ENCODE results near the gene CACNA1E. TPM values are rescaled to one million over a fixed set of nuclear protein-coding genes. Genes with fewer than 3 reads are reported as not detected.

The CACNA1E gene
- total RNA-seq, 1 donor from 2014 or later = not detected

DNA sequence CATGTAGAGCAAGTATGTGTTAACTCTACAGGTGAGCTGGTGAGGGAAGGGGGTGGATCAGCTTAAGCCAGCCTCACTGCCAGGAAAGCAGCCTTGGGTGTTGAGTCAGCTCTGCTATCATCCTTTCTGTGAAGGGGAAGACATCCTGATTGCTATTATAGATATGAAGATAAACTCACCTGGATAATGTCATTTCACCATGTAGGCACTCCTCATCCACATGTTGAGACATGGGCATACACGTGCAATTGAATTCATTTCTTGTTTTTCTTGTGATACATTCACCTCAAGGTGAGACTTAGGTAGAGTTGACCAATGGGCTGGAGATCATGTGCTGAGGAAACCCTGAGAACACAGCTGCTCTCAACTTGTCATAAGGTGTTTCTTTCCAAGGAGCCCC is 136.9 kb downstream of the CACNA1E start:
- H3K36me3 ChIP-seq = no peaks in the 10 kb centered on the region
- intact Hi-C loops (cut with DNase I) = no loop called here
- no peak for TF ChIP-seq POLR2AphosphoS5 (IDR thresholded peaks at IDR 0.05; ENCODE audit: insufficient read depth in 1 of 2, low read depth in 1 of 2)
- TF ChIP-seq POLR2A (IDR thresholded peaks at IDR 0.05) = no peak
- TF ChIP-seq CTCF (IDR thresholded peaks at IDR 0.05) = no peak
- no peaks in the 10 kb centered on the region for H3K27me3 ChIP-seq
- no peaks in the 10 kb centered on the region for H3K9me3 ChIP-seq
- DNase-seq (ENCODE audit: extremely low spot score in 2 of 2) = peak in 1 of 2 donors; percentile 16
- no peak overlapping the region for H3K4me3 ChIP-seq
- no peak overlapping the region for H3K27ac ChIP-seq
- H3K4me1 ChIP-seq = no peaks in the 10 kb centered on the region

DNA sequence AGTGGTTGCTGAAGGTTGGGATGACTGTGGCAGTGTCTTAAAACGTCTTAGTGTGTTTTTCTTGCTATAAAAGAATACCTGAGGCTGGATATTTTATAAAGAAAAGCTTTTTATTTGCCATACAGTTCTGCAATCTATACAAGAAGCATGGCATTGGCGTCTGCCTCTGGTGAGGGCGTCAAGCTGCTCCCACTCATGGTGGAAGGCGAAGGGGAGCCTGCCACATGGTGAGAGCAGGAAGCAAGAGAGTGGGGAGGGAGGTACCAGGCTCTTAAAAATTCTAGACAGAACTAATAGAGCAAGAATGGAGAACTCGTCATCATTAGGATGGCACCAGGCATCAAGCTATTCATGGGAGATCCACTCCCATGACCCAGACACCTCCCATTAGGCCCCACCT is 140.5 kb downstream of the CACNA1E start:
- Histone ChIP-seq H3K27me3 (no peaks in the 10 kb centered on the region), H3K27ac (no peak overlapping the region), H3K4me3 (no peak overlapping the region), H3K36me3 (no peaks in the 10 kb centered on the region), H3K4me1 (no peaks in the 10 kb centered on the region), H3K9me3 (no peaks in the 10 kb centered on the region)
- no peak for TF ChIP-seq CTCF (IDR thresholded peaks at IDR 0.05)
- no peak for TF ChIP-seq POLR2A (IDR thresholded peaks at IDR 0.05)
- no peak for TF ChIP-seq POLR2AphosphoS5 (IDR thresholded peaks at IDR 0.05; ENCODE audit: insufficient read depth in 1 of 2, low read depth in 1 of 2)
- intact Hi-C loops (cut with DNase I) = no loop called here
- peak in 1 of 2 donors; percentile 34 for DNase-seq (ENCODE audit: extremely low spot score in 2 of 2)

GRCh38 chr1:181626279-181626938 is 143.1 kb downstream of the CACNA1E start:
- intact Hi-C loops (cut with DNase I) = no loop called here
- TF ChIP-seq POLR2A (IDR thresholded peaks at IDR 0.05) (no peak), POLR2AphosphoS5 (IDR thresholded peaks at IDR 0.05; ENCODE audit: insufficient read depth in 1 of 2, low read depth in 1 of 2) (no peak), CTCF (IDR thresholded peaks at IDR 0.05) (no peak)
- no peaks in the 10 kb centered on the region for H3K36me3 ChIP-seq
- H3K27ac ChIP-seq = no peak overlapping the region
- peak in 1 of 2 donors; percentile 9 for DNase-seq (ENCODE audit: extremely low spot score in 2 of 2)
- H3K9me3 ChIP-seq = no peaks in the 10 kb centered on the region
- H3K27me3 ChIP-seq = no peaks in the 10 kb centered on the region
- no peaks in the 10 kb centered on the region for H3K4me1 ChIP-seq
- no peak overlapping the region for H3K4me3 ChIP-seq

- Histone ChIP-seq H3K27ac (no peak overlapping the region), H3K9me3 (no peaks in the 10 kb centered on the region), H3K36me3 (no peaks in the 10 kb centered on the region), H3K4me3 (no peak overlapping the region), H3K4me1 (no peaks in the 10 kb centered on the region), H3K27me3 (no peaks in the 10 kb centered on the region)
- DNase-seq (ENCODE audit: extremely low spot score in 2 of 2) = no peak
- no peak for TF ChIP-seq POLR2A (IDR thresholded peaks at IDR 0.05)
- no peak for TF ChIP-seq CTCF (IDR thresholded peaks at IDR 0.05)
- TF ChIP-seq POLR2AphosphoS5 (IDR thresholded peaks at IDR 0.05; ENCODE audit: insufficient read depth in 1 of 2, low read depth in 1 of 2) = no peak
- intact Hi-C loops (cut with DNase I) = no loop called here
Measured at GRCh38 chr1:181630398-181630797, 147.1 kb downstream of the CACNA1E start.

DNA sequence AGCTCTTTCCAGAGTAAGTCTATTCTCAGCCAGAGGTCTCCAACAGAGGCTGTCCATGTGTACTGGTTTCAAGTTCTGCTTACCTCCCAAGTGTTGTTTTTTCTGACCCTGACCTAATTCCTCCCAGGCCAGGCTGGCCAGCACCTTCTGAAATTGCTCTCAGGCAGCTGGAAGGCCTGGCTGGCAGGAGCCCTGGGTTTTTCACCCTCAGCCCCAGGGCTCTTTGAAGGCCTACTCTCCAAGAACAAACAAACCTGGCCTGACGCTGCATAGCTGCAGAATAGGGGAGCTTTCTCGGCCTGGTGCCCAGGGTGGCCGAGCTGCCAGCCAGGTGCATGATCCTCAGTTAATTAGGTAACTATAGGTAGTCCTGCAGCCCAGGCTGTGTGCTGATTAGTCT is 147.5 kb downstream of the CACNA1E start:
- no peaks in the 10 kb centered on the region for H3K36me3 ChIP-seq
- DNase-seq (ENCODE audit: extremely low spot score in 2 of 2) = no peak
- H3K27me3 ChIP-seq = no peaks in the 10 kb centered on the region
- intact Hi-C loops (cut with DNase I) = no loop called here
- TF ChIP-seq POLR2A (IDR thresholded peaks at IDR 0.05) = no peak
- TF ChIP-seq POLR2AphosphoS5 (IDR thresholded peaks at IDR 0.05; ENCODE audit: insufficient read depth in 1 of 2, low read depth in 1 of 2) = no peak
- no peak overlapping the region for H3K27ac ChIP-seq
- H3K4me3 ChIP-seq = no peak overlapping the region
- no peaks in the 10 kb centered on the region for H3K4me1 ChIP-seq
- no peaks in the 10 kb centered on the region for H3K9me3 ChIP-seq
